ENCODE results near the gene BRPF3. TPM values are rescaled to one million over a fixed set of nuclear protein-coding genes. Genes with fewer than 3 reads are reported as not detected.

Gene BRPF3
- total and polyA plus RNA-seq, 2 of the 13 experiments (the other 11 are each of a cell fraction or from before 2014, with no cell fraction given) = 12.3 to 22.9 TPM

DNA sequence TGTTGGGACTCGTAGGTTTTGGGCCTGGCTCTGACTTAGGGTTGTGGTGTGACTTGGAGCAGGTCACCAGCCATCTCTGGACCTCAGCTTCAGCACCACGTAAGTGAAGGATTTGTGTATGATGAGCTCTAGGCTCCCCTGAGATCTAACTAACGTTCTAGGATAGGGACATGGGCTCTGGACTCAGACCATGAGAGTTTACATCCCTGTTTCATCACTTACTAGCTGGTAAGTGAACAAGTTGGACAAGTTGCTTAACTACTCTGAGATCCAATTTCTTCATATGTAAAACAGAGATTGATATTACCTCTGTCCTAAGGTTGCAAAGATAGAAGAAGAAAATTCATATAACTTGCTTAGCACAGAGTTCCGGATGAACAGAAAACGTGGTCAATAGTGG is 53.0 kb downstream of the BRPF3 start:
- no peaks in the 10 kb centered on the region for H3K27me3 ChIP-seq (ENCODE audit: control insufficient read depth in 1 of 2, insufficient read depth in 2 of 2, low read length in 2 of 2)
- in situ Hi-C loops (cut with HindIII; ENCODE audit: extremely low pct_ligation_motif_present, low pct_unique_long_range_greater_than_20kb) = no loop called here
- H3K4me2 ChIP-seq (ENCODE audit: low read depth, low read length) = no peak overlapping the region
- ChIA-PET CTCF (ENCODE audit: low intra/inter-chr PET ratio, low total read pairs) (no interaction called here), POLR2A (interaction anchor here (1.0 kb wide), 1 partner anchor 41 kb away, joined by 3 read pairs; no protein-coding TSS in a partner anchor)
- DNase-seq (ENCODE audit: low spot score) (no peak), ATAC-seq (no peak), FAIRE-seq (no peak)
- intact Hi-C loops (cut with micrococcal nuclease; ENCODE audit: unreplicated experiment) = no loop called here
- H3K79me2 ChIP-seq (ENCODE audit: insufficient read depth, low read length) = no peaks in the 10 kb centered on the region
- H3K4me3 ChIP-seq (replicated peaks in 1 of 3; ENCODE audit: insufficient read depth in 1 of 3, low read depth in 2 of 3, low read length in 3 of 3) = no peak overlapping the region
- H3K4me1 ChIP-seq (ENCODE audit: insufficient read depth, low read length) = peaks cover 31% of the 10 kb centered on the region
- H3K9me3 ChIP-seq (ENCODE audit: low read length) = no peaks in the 10 kb centered on the region
- H3K36me3 ChIP-seq (replicated peaks in 1 of 2; ENCODE audit: control insufficient read depth in 1 of 2, insufficient read depth in 2 of 2, low read length in 2 of 2) = no peaks in the 10 kb centered on the region
- no peak overlapping the region for H3K9ac ChIP-seq (ENCODE audit: insufficient read depth, low read depth, low read length)
- H2AFZ ChIP-seq (ENCODE audit: low read length) = no peak overlapping the region
- WGBS (ENCODE audit: low lambda C conversion rate) = 46% methylated on average over 5 of the region's 5 CpGs
- H3K27ac ChIP-seq (ENCODE audit: extremely low read length, insufficient read depth, low read length) = no peak overlapping the region
- TF ChIP-seq IKZF4 (CRISPR knock-in tag; IDR thresholded peaks at IDR 0.05; ENCODE audit: borderline replicate concordance, low read depth, not compliant biosample characterization) (no peak), STAT5B (CRISPR knock-in tag; IDR thresholded peaks at IDR 0.05) (no peak), JARID2 (CRISPR knock-in tag; IDR thresholded peaks at IDR 0.05; ENCODE audit: insufficient replicate concordance) (no peak)
- no TSS peak for BruUV-seq (replicated peaks)
- H4K20me1 ChIP-seq (ENCODE audit: insufficient read depth, low read length) = no peaks in the 10 kb centered on the region

DNA sequence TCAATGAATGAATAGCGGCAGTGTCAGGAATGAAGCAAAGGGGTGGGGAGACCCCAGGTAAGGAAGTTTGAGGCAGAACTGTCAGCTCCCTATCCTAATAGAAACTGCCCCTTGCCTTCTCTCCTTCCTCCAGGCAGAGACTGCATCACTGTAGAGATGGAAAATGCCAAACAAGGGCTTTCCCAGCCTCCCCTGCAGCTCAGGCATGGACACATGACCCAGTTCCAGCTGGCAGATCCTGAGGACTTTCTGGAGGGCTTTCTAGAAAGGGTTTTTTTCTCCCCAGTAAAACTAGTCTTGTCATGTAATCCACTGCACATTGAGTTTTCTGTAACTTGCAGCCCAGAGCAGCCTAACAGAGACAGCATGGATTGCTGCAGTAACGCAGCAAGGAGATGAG is 55.5 kb downstream of the BRPF3 start:
- Histone ChIP-seq H3K27me3 (ENCODE audit: control insufficient read depth in 1 of 2, insufficient read depth in 2 of 2, low read length in 2 of 2) (no peaks in the 10 kb centered on the region), H3K36me3 (replicated peaks in 1 of 2; ENCODE audit: control insufficient read depth in 1 of 2, insufficient read depth in 2 of 2, low read length in 2 of 2) (no peaks in the 10 kb centered on the region), H3K4me1 (ENCODE audit: insufficient read depth, low read length) (peaks cover 11% of the 10 kb centered on the region; the same call in 1 of the 2 replicates), H3K4me2 (ENCODE audit: low read depth, low read length) (no peak overlapping the region), H3K79me2 (ENCODE audit: insufficient read depth, low read length) (no peaks in the 10 kb centered on the region), H3K27ac (ENCODE audit: extremely low read length, insufficient read depth, low read length) (no peak overlapping the region), H3K9ac (ENCODE audit: insufficient read depth, low read depth, low read length) (no peak overlapping the region), H2AFZ (ENCODE audit: low read length) (no peak overlapping the region), H3K4me3 (replicated peaks in 1 of 3; ENCODE audit: insufficient read depth in 1 of 3, low read depth in 2 of 3, low read length in 3 of 3) (no peak overlapping the region), H3K9me3 (ENCODE audit: low read length) (no peaks in the 10 kb centered on the region), H4K20me1 (ENCODE audit: insufficient read depth, low read length) (no peaks in the 10 kb centered on the region)
- FAIRE-seq (no peak), DNase-seq (ENCODE audit: low spot score) (no peak), ATAC-seq (no peak)
- WGBS (ENCODE audit: low lambda C conversion rate) = 82% methylated on average over 2 of the region's 2 CpGs
- ChIA-PET POLR2A (no interaction called here), CTCF (ENCODE audit: low intra/inter-chr PET ratio, low total read pairs) (no interaction called here)
- no TSS peak for BruUV-seq (replicated peaks)
- in situ Hi-C loops (cut with HindIII; ENCODE audit: extremely low pct_ligation_motif_present, low pct_unique_long_range_greater_than_20kb) (no loop called here), intact Hi-C loops (cut with micrococcal nuclease; ENCODE audit: unreplicated experiment) (no loop called here)
- TF ChIP-seq ZNF713 (CRISPR knock-in tag; IDR thresholded peaks at IDR 0.05) (no peak), TEAD2 (CRISPR knock-in tag; IDR thresholded peaks at IDR 0.05) (no peak), ZNF782 (CRISPR knock-in tag; IDR thresholded peaks at IDR 0.05; ENCODE audit: borderline replicate concordance) (no peak), SRF (IDR thresholded peaks at IDR 0.05; ENCODE audit: low read depth, low read length) (no peak), ZNF589 (CRISPR knock-in tag; conservative IDR thresholded peaks at IDR 0.05) (no peak)
- TF ChIP-seq, protein P1, sequence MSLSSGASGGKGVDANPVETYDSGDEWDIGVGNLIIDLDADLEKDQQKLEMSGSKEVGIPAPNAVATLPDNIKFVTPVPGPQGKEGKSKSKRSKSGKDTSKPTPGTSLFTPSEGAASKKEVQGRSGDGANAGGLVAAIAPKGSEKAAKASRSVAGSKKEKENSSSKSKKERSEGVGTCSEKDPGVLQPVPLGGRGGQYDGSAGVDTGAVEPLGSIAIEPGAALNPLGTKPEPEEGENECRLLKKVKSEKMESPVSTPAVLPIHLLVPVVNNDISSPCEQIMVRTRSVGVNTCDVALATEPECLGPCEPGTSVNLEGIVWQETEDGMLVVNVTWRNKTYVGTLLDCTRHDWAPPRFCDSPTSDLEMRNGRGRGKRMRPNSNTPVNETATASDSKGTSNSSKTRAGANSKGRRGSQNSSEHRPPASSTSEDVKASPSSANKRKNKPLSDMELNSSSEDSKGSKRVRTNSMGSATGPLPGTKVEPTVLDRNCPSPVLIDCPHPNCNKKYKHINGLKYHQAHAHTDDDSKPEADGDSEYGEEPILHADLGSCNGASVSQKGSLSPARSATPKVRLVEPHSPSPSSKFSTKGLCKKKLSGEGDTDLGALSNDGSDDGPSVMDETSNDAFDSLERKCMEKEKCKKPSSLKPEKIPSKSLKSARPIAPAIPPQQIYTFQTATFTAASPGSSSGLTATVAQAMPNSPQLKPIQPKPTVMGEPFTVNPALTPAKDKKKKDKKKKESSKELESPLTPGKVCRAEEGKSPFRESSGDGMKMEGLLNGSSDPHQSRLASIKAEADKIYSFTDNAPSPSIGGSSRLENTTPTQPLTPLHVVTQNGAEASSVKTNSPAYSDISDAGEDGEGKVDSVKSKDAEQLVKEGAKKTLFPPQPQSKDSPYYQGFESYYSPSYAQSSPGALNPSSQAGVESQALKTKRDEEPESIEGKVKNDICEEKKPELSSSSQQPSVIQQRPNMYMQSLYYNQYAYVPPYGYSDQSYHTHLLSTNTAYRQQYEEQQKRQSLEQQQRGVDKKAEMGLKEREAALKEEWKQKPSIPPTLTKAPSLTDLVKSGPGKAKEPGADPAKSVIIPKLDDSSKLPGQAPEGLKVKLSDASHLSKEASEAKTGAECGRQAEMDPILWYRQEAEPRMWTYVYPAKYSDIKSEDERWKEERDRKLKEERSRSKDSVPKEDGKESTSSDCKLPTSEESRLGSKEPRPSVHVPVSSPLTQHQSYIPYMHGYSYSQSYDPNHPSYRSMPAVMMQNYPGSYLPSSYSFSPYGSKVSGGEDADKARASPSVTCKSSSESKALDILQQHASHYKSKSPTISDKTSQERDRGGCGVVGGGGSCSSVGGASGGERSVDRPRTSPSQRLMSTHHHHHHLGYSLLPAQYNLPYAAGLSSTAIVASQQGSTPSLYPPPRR (CRISPR knock-in tag; IDR thresholded peaks at IDR 0.05; ENCODE audit: borderline replicate concordance) = no peak
- TF ChIP-seq, protein P2, sequence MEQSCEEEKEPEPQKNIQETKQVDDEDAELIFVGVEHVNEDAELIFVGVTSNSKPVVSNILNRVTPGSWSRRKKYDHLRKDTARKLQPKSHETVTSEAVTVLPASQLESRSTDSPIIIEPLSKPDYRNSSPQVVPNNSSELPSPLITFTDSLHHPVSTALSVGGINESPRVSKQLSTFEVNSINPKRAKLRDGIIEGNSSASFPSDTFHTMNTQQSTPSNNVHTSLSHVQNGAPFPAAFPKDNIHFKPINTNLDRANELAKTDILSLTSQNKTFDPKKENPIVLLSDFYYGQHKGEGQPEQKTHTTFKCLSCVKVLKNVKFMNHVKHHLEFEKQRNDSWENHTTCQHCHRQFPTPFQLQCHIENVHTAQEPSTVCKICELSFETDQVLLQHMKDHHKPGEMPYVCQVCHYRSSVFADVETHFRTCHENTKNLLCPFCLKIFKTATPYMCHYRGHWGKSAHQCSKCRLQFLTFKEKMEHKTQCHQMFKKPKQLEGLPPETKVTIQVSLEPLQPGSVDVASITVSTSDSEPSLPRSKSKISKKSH (CRISPR knock-in tag; IDR thresholded peaks at IDR 0.05; ENCODE audit: borderline replicate concordance) = no peak

Measured in HepG2 (cell line).